K562 (cell line): ENCODE results near the gene OR7A17. TPM values are rescaled to one million over a fixed set of nuclear protein-coding genes. Genes with fewer than 3 reads are reported as not detected.

ENCODE experiments used
- ASH1L ChIP-seq: fragments of 450-650 bp; IDR thresholded peaks from 2 replicates; pipeline ENCODE4 v1.6.1; 2018; ENCODE audit warnings: borderline replicate concordance, mild to moderate bottlenecking, low read depth; ENCODE audit not compliant: partially characterized antibody
- BCLAF1 ChIP-seq, 2 experiments: fragments of 450-650 bp in 1 of 2; IDR thresholded peaks; 2 replicates each; pipeline ENCODE4 v1.6.1; 2011 to 2017; ENCODE audit warnings: low read depth in 2 of 2, antibody characterized with exemption in 1 of 2, borderline replicate concordance in 1 of 2, low read length in 1 of 2, mild to moderate bottlenecking in 1 of 2, mixed read lengths in 1 of 2; ENCODE audit not compliant: control insufficient read depth in 1 of 2
- CTBP1 ChIP-seq: fragments of 450-650 bp; IDR thresholded peaks from 2 replicates; pipeline ENCODE4 v1.6.1; 2016; ENCODE audit warnings: borderline replicate concordance
- EP400 ChIP-seq: fragments of 450-650 bp; IDR thresholded peaks from 2 replicates; pipeline ENCODE4 v1.6.1; 2017; ENCODE audit warnings: antibody characterized with exemption, mild to moderate bottlenecking, moderate library complexity
- JUND ChIP-seq, 2 experiments: IDR thresholded peaks; 2 replicates in 1 of 2; 3 replicates in 1 of 2; pipeline ENCODE4 v1.6.1; 2011; ENCODE audit warnings: borderline replicate concordance in 2 of 2, low read depth in 2 of 2, low read length in 2 of 2, improper control_type of control experiment in 1 of 2, missing biosample characterization in 1 of 2, missing genetic modification characterization in 1 of 2, missing genetic modification reagents in 1 of 2
- KAT8 ChIP-seq: fragments of 450-650 bp; IDR thresholded peaks from 2 replicates; pipeline ENCODE4 v1.6.1; 2016; ENCODE audit warnings: low read depth, mild to moderate bottlenecking
- MYBL2 ChIP-seq, 2 experiments: fragments of 450-650 bp in 1 of 2; sonication (generic) in 1 of 2; formaldehyde crosslinking in 1 of 2; IDR thresholded peaks; 2 replicates each; pipeline versions ENCODE4 v1.6.1 to v1.8.1; 2017 to 2022; ENCODE audit warnings: borderline replicate concordance in 1 of 2, inconsistent platforms in 1 of 2, low read depth in 1 of 2, mild to moderate bottlenecking in 1 of 2, missing genetic modification reagents in 1 of 2, moderate library complexity in 1 of 2
- PTTG1 ChIP-seq: fragments of 450-650 bp; IDR thresholded peaks from 2 replicates; pipeline ENCODE4 v1.6.1; 2016; ENCODE audit warnings: low read depth, mild to moderate bottlenecking, missing genetic modification characterization, missing compliant biosample characterization
- RBM22 ChIP-seq: fragments of 200-400 bp; formaldehyde crosslinking; IDR thresholded peaks from 2 replicates; pipeline ENCODE4 v1.6.1; 2018; ENCODE audit warnings: low read length, low read depth; ENCODE audit not compliant: poor library complexity, severe bottlenecking
- RFX1 ChIP-seq: fragments of 450-650 bp; IDR thresholded peaks from 2 replicates; pipeline ENCODE4 v1.6.1; 2016; ENCODE audit warnings: mild to moderate bottlenecking, moderate library complexity
- ZNF76 ChIP-seq: fragments of 250-450 bp; sonication (Bioruptor Pico); IDR thresholded peaks from 2 replicates; pipeline ENCODE4 v1.4.0; 2020; ENCODE audit warnings: mild to moderate bottlenecking, moderate library complexity, borderline replicate concordance
- polyA plus RNA-seq, 8 experiments: library from polyadenylated mRNA; depleted of rRNA in 4 of 8; stranded (reverse) in 5 of 8; unstranded in 3 of 8; fragments of >200 nt; fragmentation: Nextera tagmentation in 2 of 8; fragmentation: Illumina TruSeq in 1 of 8; extraction: Ambion mirVana in 2 of 8; extraction: Trizol in 1 of 8; gene quantifications; 2 replicates each; pipeline versions ENCODE4 v1.2.1 to v1.2.3, GENCODE V29; 2011 to 2014; ENCODE audit warnings: inconsistent platforms in 1 of 8, missing spikeins in 1 of 8
- small RNA-seq: library from RNA; depleted of rRNA; stranded (forward); fragments of <200 nt; gene quantifications from one replicate; pipeline ENCODE3, GENCODE V24; 2014
- total RNA-seq, 7 experiments: library from RNA; depleted of rRNA in 6 of 7; stranded (reverse); fragments of >200 nt in 6 of 7; fragmentation: Illumina TruSeq in 2 of 7; extraction: Trizol in 2 of 7; gene quantifications; 2 replicates each; pipeline versions ENCODE4 v1.2.1 to v1.2.3, GENCODE V29; 2011 to 2021; ENCODE audit warnings: low replicate concordance in 1 of 7

The OR7A17 gene
- total and polyA plus RNA-seq, 9 of the 15 experiments (the other 6 are each of a cell fraction or from before 2014, with no cell fraction given): not detected

- no peak for TF ChIP-seq BCLAF1 (IDR thresholded peaks at IDR 0.05; ENCODE audit: borderline replicate concordance in 1 of 2, control insufficient read depth in 1 of 2, low read depth in 2 of 2, low read length in 1 of 2)
- TF ChIP-seq RBM22: no peak
- TF ChIP-seq CTBP1: peak; percentile 40; the same call in 1 of the 2 replicates
- TF ChIP-seq JUND (IDR thresholded peaks at IDR 0.05; ENCODE audit: borderline replicate concordance, low read depth, low read length): peak; percentile 70; the same call in 1 of the 2 replicates
- peak; percentile 52; the same call in 1 of the 3 replicates for TF ChIP-seq JUND (tag; IDR thresholded peaks at IDR 0.05; ENCODE audit: borderline replicate concordance, low read depth, low read length)
- TF ChIP-seq ZNF76 (CRISPR knock-in tag): no peak
- no peak for TF ChIP-seq ASH1L
- TF ChIP-seq KAT8: no peak
- TF ChIP-seq EP400: no peak
- no peak for TF ChIP-seq RFX1
- no peak for TF ChIP-seq PTTG1 (tag)
- no peak for TF ChIP-seq MYBL2 (IDR thresholded peaks at IDR 0.05; ENCODE audit: low read depth)
- TF ChIP-seq MYBL2 (CRISPR knock-in tag; IDR thresholded peaks at IDR 0.05; ENCODE audit: borderline replicate concordance): no peak
Measured at GRCh38 chr19:14830702-14831101, 55.2 kb downstream of the OR7A17 start (continued).

Small RNA genes within 50 kb of the gene (small RNA-seq; reads per million reads assigned to genes)
- not detected for gene OR7A18P

Other genes with a start within 250 kb of the OR7A17 start
Only the 7 nearest of the 11 such genes appear.
- gene ADGRE2, start 107.6 kb downstream of the OR7A17 start, total RNA-seq (2014; rRNA removed): 8.2 and 15.2 TPM in 2 replicates
- gene ADGRE2, start 107.6 kb downstream of the OR7A17 start, total RNA-seq (2014; rRNA removed; fragmentation: Illumina TruSeq; extraction: Trizol): 4.3 and 5.6 TPM in 2 replicates
- gene ADGRE2, start 107.6 kb downstream of the OR7A17 start, total RNA-seq (2015; rRNA removed; fragmentation: Illumina TruSeq; extraction: Trizol): 4.4 and 4.7 TPM in 2 replicates
- gene ADGRE2, start 107.6 kb downstream of the OR7A17 start, total RNA-seq (2021): 15.6 and 17.3 TPM in 2 replicates
- gene ADGRE2, start 107.6 kb downstream of the OR7A17 start, polyA plus RNA-seq (2011; rRNA removed): 9.8 and 13.6 TPM in 2 replicates
- gene ADGRE2, start 107.6 kb downstream of the OR7A17 start, polyA plus RNA-seq (2014; fragmentation: Illumina TruSeq; extraction: Trizol): 12.3 and 13.9 TPM in 2 replicates
- 1 to 10 TPM; 4.4 to 6.4 TPM for gene ADGRE2, start 107.6 kb downstream of the OR7A17 start, polyA plus RNA-seq (2014; fragmentation: Nextera tagmentation; extraction: Ambion mirVana)
- 14.9 and 19.2 TPM in 2 replicates for gene ADGRE2, start 107.6 kb downstream of the OR7A17 start, polyA plus RNA-seq (2014; rRNA removed)
- gene OR7A5, start 50.9 kb downstream of the OR7A17 start, total RNA-seq (2014; rRNA removed): not detected in 2 replicates
- gene OR7A5, start 50.9 kb downstream of the OR7A17 start, total RNA-seq (2014; rRNA removed; fragmentation: Illumina TruSeq; extraction: Trizol): not detected in 2 replicates
- gene OR7A5, start 50.9 kb downstream of the OR7A17 start, total RNA-seq (2015; rRNA removed; fragmentation: Illumina TruSeq; extraction: Trizol): not detected in 2 replicates
- not detected in 2 replicates for gene OR7A5, start 50.9 kb downstream of the OR7A17 start, total RNA-seq (2021)
- not detected in 2 replicates for gene OR7A5, start 50.9 kb downstream of the OR7A17 start, polyA plus RNA-seq (2011; rRNA removed)
- gene OR7A5, start 50.9 kb downstream of the OR7A17 start, polyA plus RNA-seq (2014; fragmentation: Illumina TruSeq; extraction: Trizol): not detected in 2 replicates
- gene OR7A5, start 50.9 kb downstream of the OR7A17 start, polyA plus RNA-seq (2014; fragmentation: Nextera tagmentation; extraction: Ambion mirVana): not detected
- gene OR7A5, start 50.9 kb downstream of the OR7A17 start, polyA plus RNA-seq (2014; rRNA removed): not detected in 2 replicates
- 0.08 and 0.14 TPM in 2 replicates for gene OR7C1, start 50.9 kb downstream of the OR7A17 start, total RNA-seq (2014; rRNA removed)
- under 0.01 and 0.04 TPM in 2 replicates for gene OR7C1, start 50.9 kb downstream of the OR7A17 start, total RNA-seq (2014; rRNA removed; fragmentation: Illumina TruSeq; extraction: Trizol)
- 0.04 and 0.18 TPM in 2 replicates for gene OR7C1, start 50.9 kb downstream of the OR7A17 start, total RNA-seq (2015; rRNA removed; fragmentation: Illumina TruSeq; extraction: Trizol)
- 0.16 TPM in 1 of 2 replicates, not detected in the other for gene OR7C1, start 50.9 kb downstream of the OR7A17 start, total RNA-seq (2021)
- gene OR7C1, start 50.9 kb downstream of the OR7A17 start, polyA plus RNA-seq (2011; rRNA removed): not detected in 2 replicates
- gene OR7C1, start 50.9 kb downstream of the OR7A17 start, polyA plus RNA-seq (2014; fragmentation: Illumina TruSeq; extraction: Trizol): 0.07 TPM in 1 of 2 replicates, not detected in the other
- gene OR7C1, start 50.9 kb downstream of the OR7A17 start, polyA plus RNA-seq (2014; fragmentation: Nextera tagmentation; extraction: Ambion mirVana): under 1 TPM; 0.08 to 0.11 TPM
- 0.01 TPM in 1 of 2 replicates, not detected in the other for gene OR7C1, start 50.9 kb downstream of the OR7A17 start, polyA plus RNA-seq (2014; rRNA removed)
- gene OR7A10, start 37.2 kb downstream of the OR7A17 start, total RNA-seq (2014; rRNA removed): not detected in 2 replicates
- not detected in 2 replicates for gene OR7A10, start 37.2 kb downstream of the OR7A17 start, total RNA-seq (2014; rRNA removed; fragmentation: Illumina TruSeq; extraction: Trizol)
- not detected in 2 replicates for gene OR7A10, start 37.2 kb downstream of the OR7A17 start, total RNA-seq (2015; rRNA removed; fragmentation: Illumina TruSeq; extraction: Trizol)
- not detected in 2 replicates for gene OR7A10, start 37.2 kb downstream of the OR7A17 start, total RNA-seq (2021)
- not detected in 2 replicates for gene OR7A10, start 37.2 kb downstream of the OR7A17 start, polyA plus RNA-seq (2011; rRNA removed)
- gene OR7A10, start 37.2 kb downstream of the OR7A17 start, polyA plus RNA-seq (2014; fragmentation: Illumina TruSeq; extraction: Trizol): not detected in 2 replicates
- gene OR7A10, start 37.2 kb downstream of the OR7A17 start, polyA plus RNA-seq (2014; fragmentation: Nextera tagmentation; extraction: Ambion mirVana): not detected
- not detected in 2 replicates for gene OR7A10, start 37.2 kb downstream of the OR7A17 start, polyA plus RNA-seq (2014; rRNA removed)
- not detected in 2 replicates for gene OR7C2, start 55.4 kb upstream of the OR7A17 start, total RNA-seq (2014; rRNA removed)
- gene OR7C2, start 55.4 kb upstream of the OR7A17 start, total RNA-seq (2014; rRNA removed; fragmentation: Illumina TruSeq; extraction: Trizol): not detected in 2 replicates
- gene OR7C2, start 55.4 kb upstream of the OR7A17 start, total RNA-seq (2015; rRNA removed; fragmentation: Illumina TruSeq; extraction: Trizol): not detected in 2 replicates
- gene OR7C2, start 55.4 kb upstream of the OR7A17 start, total RNA-seq (2021): not detected in 2 replicates
- gene OR7C2, start 55.4 kb upstream of the OR7A17 start, polyA plus RNA-seq (2011; rRNA removed): not detected in 2 replicates
- gene OR7C2, start 55.4 kb upstream of the OR7A17 start, polyA plus RNA-seq (2014; fragmentation: Illumina TruSeq; extraction: Trizol): not detected in 2 replicates
- not detected for gene OR7C2, start 55.4 kb upstream of the OR7A17 start, polyA plus RNA-seq (2014; fragmentation: Nextera tagmentation; extraction: Ambion mirVana)
- not detected in 2 replicates for gene OR7C2, start 55.4 kb upstream of the OR7A17 start, polyA plus RNA-seq (2014; rRNA removed)
- not detected in 2 replicates for gene SLC1A6, start 93.7 kb upstream of the OR7A17 start, total RNA-seq (2014; rRNA removed)
- gene SLC1A6, start 93.7 kb upstream of the OR7A17 start, total RNA-seq (2014; rRNA removed; fragmentation: Illumina TruSeq; extraction: Trizol): not detected in 2 replicates
- gene SLC1A6, start 93.7 kb upstream of the OR7A17 start, total RNA-seq (2015; rRNA removed; fragmentation: Illumina TruSeq; extraction: Trizol): not detected in 2 replicates
- not detected in 2 replicates for gene SLC1A6, start 93.7 kb upstream of the OR7A17 start, total RNA-seq (2021)
- gene SLC1A6, start 93.7 kb upstream of the OR7A17 start, polyA plus RNA-seq (2011; rRNA removed): not detected in 2 replicates
- not detected in 2 replicates for gene SLC1A6, start 93.7 kb upstream of the OR7A17 start, polyA plus RNA-seq (2014; fragmentation: Illumina TruSeq; extraction: Trizol)
- not detected for gene SLC1A6, start 93.7 kb upstream of the OR7A17 start, polyA plus RNA-seq (2014; fragmentation: Nextera tagmentation; extraction: Ambion mirVana)
- not detected in 2 replicates for gene SLC1A6, start 93.7 kb upstream of the OR7A17 start, polyA plus RNA-seq (2014; rRNA removed)
- gene CASP14, start 163.3 kb upstream of the OR7A17 start, total RNA-seq (2014; rRNA removed): not detected in 2 replicates
- gene CASP14, start 163.3 kb upstream of the OR7A17 start, total RNA-seq (2014; rRNA removed; fragmentation: Illumina TruSeq; extraction: Trizol): not detected in 2 replicates
- not detected in 2 replicates for gene CASP14, start 163.3 kb upstream of the OR7A17 start, total RNA-seq (2015; rRNA removed; fragmentation: Illumina TruSeq; extraction: Trizol)
- gene CASP14, start 163.3 kb upstream of the OR7A17 start, total RNA-seq (2021): not detected in 2 replicates
- gene CASP14, start 163.3 kb upstream of the OR7A17 start, polyA plus RNA-seq (2011; rRNA removed): not detected in 2 replicates
- not detected in 2 replicates for gene CASP14, start 163.3 kb upstream of the OR7A17 start, polyA plus RNA-seq (2014; fragmentation: Illumina TruSeq; extraction: Trizol)
- not detected for gene CASP14, start 163.3 kb upstream of the OR7A17 start, polyA plus RNA-seq (2014; fragmentation: Nextera tagmentation; extraction: Ambion mirVana)
- gene CASP14, start 163.3 kb upstream of the OR7A17 start, polyA plus RNA-seq (2014; rRNA removed): not detected in 2 replicates